Keratinocyte (primary cell): Measurements from ENCODE around the gene DENND2A.

ENCODE experiments used
- CTCF ChIP-seq, 3 experiments: IDR thresholded peaks in 1 of 3; conservative IDR thresholded peaks in 1 of 3; optimal IDR thresholded peaks in 1 of 3; 2 replicates in 2 of 3; 3 replicates in 1 of 3; pipeline versions ENCODE3 to v1.5.1; 2011; ENCODE audit warnings: low read length in 3 of 3, mild to moderate bottlenecking in 3 of 3, moderate library complexity in 2 of 3, control low read depth in 1 of 3, inconsistent platforms in 1 of 3; ENCODE audit not compliant: insufficient read depth in 2 of 3; ENCODE audit errors: extremely low read depth in 1 of 3
- EZH2 ChIP-seq: IDR thresholded peaks from one replicate; pipeline ENCODE4 v1.6.1; 2012; ENCODE audit warnings: inconsistent platforms, mild to moderate bottlenecking, low read length, moderate library complexity

- TF ChIP-seq EZH2 (no peak), CTCF (optimal IDR thresholded peaks at IDR 0.05 in 1 of 3, IDR thresholded peaks at IDR 0.05 in 1 of 3, conservative IDR thresholded peaks at IDR 0.05 in 1 of 3; ENCODE audit: extremely low read depth in 1 of 3, insufficient read depth in 2 of 3, low read length in 3 of 3) (no peak)
These were observed 45.0 kb downstream of the DENND2A start for GRCh38 chr7:140595468-140596092.
